GM18870 (cell line): ENCODE data around the gene MFSD6L.
"Not testable (repeated sequence)": the region's sequence is repeated elsewhere in the genome, so short reads cannot be mapped to it uniquely, and the experiment has no call there.

Experiments used
- ATAC-seq: cut with Tn5 transposase; IDR thresholded peaks from one replicate; pipeline ENCODE4 v1.9.1; 2021; ENCODE audit warnings: moderate library complexity; ENCODE audit not compliant: unreplicated experiment

MFSD6L gene

DNA sequence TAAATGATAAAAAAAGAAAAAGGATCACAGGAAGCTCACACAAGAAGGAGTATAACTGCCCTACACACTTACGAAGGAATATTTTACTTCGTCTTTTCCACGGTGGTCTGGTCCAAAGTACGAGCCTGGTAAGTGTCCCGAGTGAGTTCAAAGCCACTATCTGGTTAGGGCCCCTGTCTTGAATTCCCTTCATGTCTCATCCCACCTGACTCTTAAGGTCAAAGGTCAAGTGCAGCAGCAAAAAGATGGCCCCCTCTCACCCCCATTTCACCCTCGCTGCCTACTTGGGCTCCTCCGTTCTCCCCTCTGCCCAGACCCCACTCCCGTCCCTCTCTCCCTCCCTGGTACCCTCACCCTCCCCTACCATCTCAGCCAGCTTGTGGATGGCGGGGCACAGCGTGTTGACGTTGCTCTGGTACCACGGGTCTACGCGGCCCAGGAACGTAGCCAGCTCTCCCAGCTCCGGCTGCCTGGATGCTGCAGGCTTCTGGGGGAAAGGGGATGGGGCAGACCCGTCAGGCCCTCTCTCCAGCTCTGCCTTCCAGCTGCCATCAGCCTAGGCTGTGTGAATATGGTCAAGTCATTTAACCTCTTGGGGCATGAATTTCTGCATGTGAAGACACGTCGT lies 27.8 kb upstream of the MFSD6L start:
- no peak for ATAC-seq

DNA sequence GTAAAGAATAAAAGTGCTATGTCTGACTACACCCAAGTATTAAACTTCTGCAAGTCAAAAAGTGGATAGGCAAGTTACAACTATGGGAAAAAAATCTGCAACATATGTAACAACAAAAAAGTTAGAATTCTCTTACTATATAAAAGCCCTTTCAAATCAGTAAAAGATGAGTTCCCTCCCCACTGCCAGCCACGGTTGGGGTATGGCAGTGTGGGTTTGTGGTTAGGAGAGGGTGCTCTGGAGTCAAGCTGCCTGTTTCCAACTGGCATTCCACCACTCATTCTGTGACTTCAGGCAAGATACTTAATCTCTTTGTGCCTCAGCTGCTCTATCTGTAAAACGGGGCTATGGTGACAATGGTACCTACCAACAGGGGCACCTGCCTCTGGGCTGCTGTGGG lies 26.6 kb upstream of the MFSD6L start:
- no peak for ATAC-seq

DNA sequence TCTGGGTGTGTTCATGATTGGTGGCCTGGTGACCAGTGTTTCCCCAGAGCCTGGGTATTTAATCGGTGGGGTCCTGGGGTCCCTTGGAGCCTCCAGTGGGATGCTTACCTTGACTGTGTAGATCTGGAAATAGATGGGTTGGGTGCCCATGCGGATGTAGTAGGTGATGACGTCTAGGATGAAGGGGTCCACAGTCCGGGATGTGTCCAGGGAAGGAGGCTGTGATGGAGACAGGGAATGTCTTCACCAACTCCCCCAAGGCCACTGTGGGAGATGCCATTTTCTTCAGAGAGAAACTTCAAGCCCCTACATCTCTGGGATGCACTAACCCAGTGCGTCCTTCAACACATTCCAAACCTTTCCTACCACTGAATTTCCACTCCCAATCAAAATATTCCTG lies 24.1 kb upstream of the MFSD6L start:
- ATAC-seq = no peak

GRCh38 chr17:8822401-8823035 lies 23.4 kb upstream of the MFSD6L start:
- no peak for ATAC-seq

DNA sequence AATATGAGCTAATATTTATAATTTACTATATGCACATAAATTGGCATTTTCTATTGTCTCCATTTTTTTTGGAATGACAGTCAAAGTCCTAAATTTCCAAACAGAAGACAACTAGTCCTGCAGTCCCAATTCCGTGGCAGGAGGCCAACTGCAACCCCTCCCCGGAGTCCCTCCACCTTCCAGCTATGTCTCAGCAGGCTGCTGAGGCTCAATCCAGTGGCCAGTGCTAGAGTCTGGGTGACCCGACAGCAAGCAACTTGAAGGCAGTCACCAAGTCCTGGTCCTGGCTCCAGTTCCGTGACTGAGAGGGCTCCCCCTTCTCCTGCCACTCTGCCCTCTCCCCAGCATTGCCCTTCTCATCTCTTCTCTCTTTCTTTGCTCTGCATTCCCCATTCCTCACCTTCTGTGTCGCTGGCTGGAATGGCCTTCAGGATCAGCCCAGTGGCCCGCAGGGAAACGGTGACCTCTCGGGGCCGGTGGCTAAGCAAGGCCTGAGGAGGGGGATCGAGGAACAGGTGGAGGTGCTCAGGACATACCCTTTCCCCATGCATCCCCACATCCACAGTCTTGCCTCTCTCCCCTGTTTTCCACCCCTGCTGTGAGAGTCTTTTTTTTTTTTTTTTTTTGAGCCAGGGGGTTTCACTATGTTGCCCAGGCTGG lies 22.4 kb upstream of the MFSD6L start:
- no peak for ATAC-seq

DNA sequence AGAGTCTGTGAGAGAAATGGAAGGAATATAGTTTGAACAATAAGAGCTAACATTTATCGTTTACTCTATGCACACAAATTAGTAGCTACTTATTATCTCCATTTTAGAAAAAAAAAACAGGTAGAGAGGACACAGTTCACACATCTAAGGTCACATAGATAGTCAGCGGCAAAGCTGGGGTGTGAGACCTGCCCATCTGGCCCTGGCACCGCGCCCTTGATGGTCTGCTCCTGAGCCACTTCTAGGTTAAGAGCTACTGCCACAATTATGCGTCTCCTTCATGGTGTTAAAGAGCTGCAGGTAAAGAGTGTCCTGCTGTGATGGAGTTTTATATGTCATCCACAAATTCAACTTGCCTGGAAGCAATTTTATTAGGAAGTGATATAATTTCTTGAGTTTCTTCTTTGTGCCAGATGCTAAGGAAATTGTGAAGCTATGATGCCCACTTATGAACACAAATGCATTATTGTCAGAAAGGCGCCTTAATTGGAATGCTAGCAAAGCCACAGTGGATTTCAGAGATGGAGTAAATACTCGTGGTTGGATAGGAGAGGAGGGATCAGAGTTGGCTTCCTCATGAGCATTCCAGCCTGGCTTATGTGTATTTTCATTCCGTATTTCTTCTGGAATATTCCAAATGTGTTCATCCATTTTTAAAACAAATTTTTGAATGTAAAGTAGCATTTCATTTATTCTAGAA lies 21.3 kb upstream of the MFSD6L start:
- no peak for ATAC-seq

DNA sequence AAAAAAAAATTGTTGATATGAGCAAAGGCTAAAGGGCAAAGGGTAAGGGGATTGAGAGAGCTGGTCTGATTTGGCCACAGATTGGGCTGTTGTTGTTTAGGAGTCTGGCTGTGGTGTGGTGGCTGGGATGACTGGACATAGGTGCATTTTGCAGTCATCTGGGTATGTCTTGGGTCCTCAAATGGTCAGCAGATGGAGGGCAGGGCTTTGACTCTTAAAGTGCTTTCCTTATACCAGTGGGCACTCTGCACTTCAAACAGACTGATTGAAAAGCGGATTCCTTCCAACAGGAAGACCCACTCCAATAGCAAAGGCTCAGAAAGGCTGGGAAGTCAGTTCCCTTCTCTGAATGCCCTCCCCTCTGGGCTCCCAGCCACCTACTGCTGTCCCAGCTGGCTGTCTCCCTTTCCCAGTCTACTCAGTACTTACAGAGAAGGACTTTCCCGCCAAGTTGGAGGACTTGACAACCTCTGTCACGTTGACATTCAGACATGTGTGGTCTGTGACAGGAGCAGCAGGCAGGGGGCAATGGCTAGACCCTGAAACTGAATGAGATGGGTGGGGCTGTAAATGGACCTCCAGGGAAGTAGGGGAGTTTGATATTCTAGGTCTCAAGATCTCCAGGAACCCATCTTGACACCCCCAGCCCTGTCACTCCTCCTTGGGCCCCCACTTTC lies 19.6 kb upstream of the MFSD6L start:
- no peak for ATAC-seq

- ATAC-seq = no peak
Measured at GRCh38 chr17:8818047-8818446, 18.9 kb upstream of the MFSD6L start.

GRCh38 chr17:8806926-8807550 lies 7.9 kb upstream of the MFSD6L start:
- peak; percentile 86 for ATAC-seq

GRCh38 chr17:8806253-8806925 lies 7.2 kb upstream of the MFSD6L start:
- ATAC-seq = no peak

DNA sequence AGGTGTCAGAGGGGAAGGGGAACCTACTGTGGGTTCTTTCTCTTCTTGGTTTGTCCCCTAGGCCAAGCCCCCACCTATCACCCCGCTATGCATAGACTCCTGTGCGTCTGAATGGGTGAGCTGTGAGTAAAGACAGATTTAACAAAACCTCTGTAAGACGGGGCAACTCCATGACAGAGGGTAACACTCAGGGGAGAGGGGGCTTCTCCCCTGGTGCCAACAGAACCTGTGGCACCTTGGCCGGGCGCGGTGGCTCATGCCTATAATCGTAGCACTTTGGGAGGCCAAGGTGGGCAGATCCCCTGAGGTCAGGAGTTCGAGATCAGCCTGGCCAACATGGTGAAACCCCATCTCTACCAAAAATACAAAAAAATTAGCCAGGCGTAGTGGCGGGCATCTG lies 6.2 kb upstream of the MFSD6L start:
- not testable (repeated sequence) for ATAC-seq

- no peak for ATAC-seq
Measured at GRCh38 chr17:8803531-8804420, 4.6 kb upstream of the MFSD6L start.

GRCh38 chr17:8801135-8801840 lies 2.1 kb upstream of the MFSD6L start:
- no peak for ATAC-seq

GRCh38 chr17:8800656-8801055 lies 1.5 kb upstream of the MFSD6L start:
- no peak for ATAC-seq

- no peak for ATAC-seq
Measured at GRCh38 chr17:8799570-8800212, 526 bp upstream of the MFSD6L start.

GRCh38 chr17:8798176-8798845 lies 854 bp downstream of the MFSD6L start:
- ATAC-seq = no peak

- ATAC-seq = no peak
Measured at GRCh38 chr17:8797621-8798175, 1.5 kb downstream of the MFSD6L start.
